Measurements from ENCODE around the gene C2orf81.
"Not testable (repeated sequence)": the region's sequence is repeated elsewhere in the genome, so short reads cannot be mapped to it uniquely, and the experiment has no call there.

The C2orf81 gene

GRCh38 chr2:74442483-74443297 lies 21.3 kb upstream of the C2orf81 start:
- not testable (repeated sequence) for DNase-seq

GRCh38 chr2:74441690-74442482 lies 20.5 kb upstream of the C2orf81 start, which contains the start of gene RTKN:
Gene RTKN (minus strand): TSS chr2:74441937. CDS start chr2:74441816, 121 bp downstream.
- DNase-seq = no peak

- no peak for DNase-seq
These were observed 19.8 kb upstream of the C2orf81 start for GRCh38 chr2:74441170-74441689.

- DNase-seq = peak in 1 of 2 experiments; percentile 74
These were observed 19.2 kb upstream of the C2orf81 start for GRCh38 chr2:74440378-74441169.

- no peak for DNase-seq
These were observed 18.5 kb upstream of the C2orf81 start for GRCh38 chr2:74439803-74440377.

GRCh38 chr2:74439373-74439772 lies 18.0 kb upstream of the C2orf81 start:
- no peak for DNase-seq

GRCh38 chr2:74438248-74438647 lies 16.8 kb upstream of the C2orf81 start:
- DNase-seq = no peak

GRCh38 chr2:74436848-74437695 lies 15.7 kb upstream of the C2orf81 start:
- DNase-seq = no peak

GRCh38 chr2:74436111-74436805 lies 14.8 kb upstream of the C2orf81 start:
- no peak for DNase-seq

GRCh38 chr2:74430502-74430901 lies 9.1 kb upstream of the C2orf81 start:
- DNase-seq = no peak

- no peak for DNase-seq
These were observed 8.3 kb upstream of the C2orf81 start for GRCh38 chr2:74429487-74430451.

- DNase-seq = no peak
These were observed 7.3 kb upstream of the C2orf81 start for GRCh38 chr2:74428675-74429074.

- no peak for DNase-seq
These were observed 6.1 kb upstream of the C2orf81 start for GRCh38 chr2:74427551-74427950.

GRCh38 chr2:74426181-74426758 lies 4.9 kb upstream of the C2orf81 start:
- DNase-seq = no peak

- no peak for DNase-seq
These were observed 4.1 kb upstream of the C2orf81 start for GRCh38 chr2:74425523-74425922.

GRCh38 chr2:74424995-74425406 lies 3.6 kb upstream of the C2orf81 start:
- DNase-seq = no peak

- no peak for DNase-seq
These were observed 2.9 kb upstream of the C2orf81 start for GRCh38 chr2:74424139-74424992.

Measured in NCI-H446 (cell line).